ENCODE measurements around the gene SRP72. TPM values are rescaled to one million over a fixed set of nuclear protein-coding genes. Genes with fewer than 3 reads are reported as not detected.

SRP72 gene
- total RNA-seq, 1 experiment from 2014 or later = 92.4 TPM

- Histone ChIP-seq H3K79me2 (ENCODE audit: low read depth) (no peaks in the 10 kb centered on the region), H3K9me2 (ENCODE audit: insufficient read depth) (no peaks in the 10 kb centered on the region), H2AFZ (no peak overlapping the region), H3K9me3 (ENCODE audit: insufficient read depth, low read depth) (no peaks in the 10 kb centered on the region), H4K20me1 (ENCODE audit: insufficient read depth) (no peaks in the 10 kb centered on the region), H3K36me3 (ENCODE audit: low read depth) (no peaks in the 10 kb centered on the region), H3K4me3 (no peak overlapping the region), H3K4me2 (no peak overlapping the region), H3F3A (ENCODE audit: insufficient read depth, low read depth) (no peaks in the 10 kb centered on the region), H3K4me1 (replicated peaks; ENCODE audit: insufficient read depth) (0 out of 2 replicates have a peak, but pooled peaks cover 5% of the 10 kb centered on the region), H3K27ac (no peak overlapping the region), H3K27me3 (ENCODE audit: insufficient read depth, low read depth) (no peaks in the 10 kb centered on the region)
- intact Hi-C loops (cut with micrococcal nuclease; ENCODE audit: unreplicated experiment) = no loop called here
- CTCF ChIA-PET = no interaction called here
- BruUV-seq (replicated peaks) = no TSS peak
- TF ChIP-seq EZH2 (IDR thresholded peaks at IDR 0.05; ENCODE audit: low read depth) = no peak
- no peak for DNase-seq
- POLR2A ChIA-PET (ENCODE audit: unreplicated experiment) = no interaction called here
These were observed 68.5 kb downstream of the SRP72 start for GRCh38 chr4:56535915-56536314.

- Histone ChIP-seq H3K9me3 (ENCODE audit: insufficient read depth, low read depth) (no peaks in the 10 kb centered on the region), H3K27me3 (ENCODE audit: insufficient read depth, low read depth) (no peaks in the 10 kb centered on the region), H3K79me2 (ENCODE audit: low read depth) (no peaks in the 10 kb centered on the region), H3K27ac (no peak overlapping the region), H3K36me3 (ENCODE audit: low read depth) (no peaks in the 10 kb centered on the region), H2AFZ (no peak overlapping the region), H3F3A (ENCODE audit: insufficient read depth, low read depth) (no peaks in the 10 kb centered on the region), H3K4me1 (replicated peaks; ENCODE audit: insufficient read depth) (no peaks in the 10 kb centered on the region), H3K9me2 (ENCODE audit: insufficient read depth) (no peaks in the 10 kb centered on the region), H3K4me3 (no peak overlapping the region), H4K20me1 (ENCODE audit: insufficient read depth) (no peaks in the 10 kb centered on the region), H3K4me2 (no peak overlapping the region)
- no peak for DNase-seq
- intact Hi-C loops (cut with micrococcal nuclease; ENCODE audit: unreplicated experiment) = no loop called here
- no TSS peak for BruUV-seq (replicated peaks)
- TF ChIP-seq CTCF (conservative IDR thresholded peaks at IDR 0.05) (no peak), EZH2 (IDR thresholded peaks at IDR 0.05; ENCODE audit: low read depth) (no peak)
- POLR2A ChIA-PET (ENCODE audit: unreplicated experiment) = no interaction called here
- CTCF ChIA-PET = no interaction called here
These were observed 69.7 kb downstream of the SRP72 start for GRCh38 chr4:56537147-56537546.

GRCh38 chr4:56540826-56541225, 73.4 kb downstream of the SRP72 start:
- Histone ChIP-seq H3K4me2 (no peak overlapping the region), H3K79me2 (ENCODE audit: low read depth) (no peaks in the 10 kb centered on the region), H3K27me3 (ENCODE audit: insufficient read depth, low read depth) (no peaks in the 10 kb centered on the region), H2AFZ (no peak overlapping the region), H3K27ac (no peak overlapping the region), H4K20me1 (ENCODE audit: insufficient read depth) (no peaks in the 10 kb centered on the region), H3K4me1 (replicated peaks; ENCODE audit: insufficient read depth) (no peaks in the 10 kb centered on the region), H3K9me2 (ENCODE audit: insufficient read depth) (no peaks in the 10 kb centered on the region), H3F3A (ENCODE audit: insufficient read depth, low read depth) (no peaks in the 10 kb centered on the region), H3K4me3 (no peak overlapping the region), H3K9me3 (ENCODE audit: insufficient read depth, low read depth) (no peaks in the 10 kb centered on the region), H3K36me3 (ENCODE audit: low read depth) (no peaks in the 10 kb centered on the region)
- no peak for TF ChIP-seq EZH2 (IDR thresholded peaks at IDR 0.05; ENCODE audit: low read depth)
- TF ChIP-seq CTCF (conservative IDR thresholded peaks at IDR 0.05) = no peak
- intact Hi-C loops (cut with micrococcal nuclease; ENCODE audit: unreplicated experiment) = loop anchor here (10.0 kb wide), 1 partner anchor 116 kb away; no protein-coding TSS in a partner anchor
- CTCF ChIA-PET = no interaction called here
- BruUV-seq (replicated peaks) = no TSS peak
- no peak for DNase-seq
- POLR2A ChIA-PET (ENCODE audit: unreplicated experiment) = no interaction called here

DNA sequence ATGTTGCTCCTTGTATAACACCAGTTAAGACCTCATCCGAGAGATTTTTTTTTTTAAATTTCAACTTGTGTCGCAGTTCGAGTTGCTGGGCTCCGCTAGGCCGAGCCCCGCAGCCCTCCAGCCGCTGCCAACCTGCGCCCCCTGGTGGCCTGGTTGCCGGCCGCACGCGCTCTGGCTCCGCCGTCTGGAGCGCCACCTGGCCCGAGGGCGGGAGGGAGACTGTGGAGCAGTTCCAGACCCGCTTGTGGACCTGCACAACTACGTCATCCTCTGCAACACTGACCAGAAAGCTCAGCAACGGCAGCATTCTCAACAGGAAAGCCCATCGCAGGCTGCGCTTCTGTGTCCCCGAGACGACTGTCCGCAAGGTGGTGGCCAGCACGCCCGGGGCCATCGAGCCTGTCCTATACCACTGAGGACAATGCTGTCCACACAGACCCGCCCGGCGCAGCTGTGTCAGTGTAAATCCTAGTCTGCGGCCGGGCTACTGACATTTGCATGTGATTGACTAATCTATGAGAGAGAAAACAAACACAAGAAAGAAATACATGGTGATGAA, 77.2 kb downstream of the SRP72 start:
- H3K27me3 ChIP-seq (ENCODE audit: insufficient read depth, low read depth) = no peaks in the 10 kb centered on the region
- H2AFZ ChIP-seq = peak overlapping the region; percentile 73
- H3K36me3 ChIP-seq (ENCODE audit: low read depth) = no peaks in the 10 kb centered on the region
- H3K27ac ChIP-seq = no peak overlapping the region
- H3K4me1 ChIP-seq (replicated peaks; ENCODE audit: insufficient read depth) = no peaks in the 10 kb centered on the region
- no peaks in the 10 kb centered on the region for H3K9me3 ChIP-seq (ENCODE audit: insufficient read depth, low read depth)
- intact Hi-C loops (cut with micrococcal nuclease; ENCODE audit: unreplicated experiment) = loop anchor here (1.0 to 10.0 kb wide), 2 partner anchors 120 to 256 kb away; no protein-coding TSS in a partner anchor
- ChIA-PET CTCF (interaction anchor here (0.7 kb wide), 1 partner anchor 94 kb away, joined by 5 read pairs; no protein-coding TSS in a partner anchor), POLR2A (ENCODE audit: unreplicated experiment) (interaction anchor here (0.6 kb wide), 1 partner anchor 14 kb away, joined by 5 read pairs; a partner anchor contains a TSS)
- H3K79me2 ChIP-seq (ENCODE audit: low read depth) = no peaks in the 10 kb centered on the region
- peak overlapping the region; percentile 77 for H3K4me2 ChIP-seq
- no peaks in the 10 kb centered on the region for H4K20me1 ChIP-seq (ENCODE audit: insufficient read depth)
- H3F3A ChIP-seq (ENCODE audit: insufficient read depth, low read depth) = no peaks in the 10 kb centered on the region
- no TSS peak for BruUV-seq (replicated peaks)
- peak; percentile 51 to 86 for DNase-seq
- H3K4me3 ChIP-seq = peak overlapping the region; percentile 57
- H3K9me2 ChIP-seq (ENCODE audit: insufficient read depth) = no peaks in the 10 kb centered on the region
- TF ChIP-seq EZH2 (IDR thresholded peaks at IDR 0.05; ENCODE audit: low read depth) (no peak), CTCF (conservative IDR thresholded peaks at IDR 0.05) (peak; percentile 90)

All from PC-9 (cell line).